Fibroblast of lung (primary cell): ENCODE results near the gene FYN. TPM values are rescaled to one million over a fixed set of nuclear protein-coding genes. Genes with fewer than 3 reads are reported as not detected.

ENCODE experiments used
- DNase-seq, 2 donors: peaks; one replicate each; pipeline versions ENCODE4 v3.0.0 to v3.0.0-alpha.2; 2010; ENCODE audit warnings: low read depth in 2 of 2
- H2AFZ ChIP-seq: 2 replicates; pipeline ENCODE4 v1.5.1; 2012; ENCODE audit warnings: low read length, control low read depth, inconsistent platforms
- H3K27ac ChIP-seq: 2 replicates; pipeline ENCODE4 v1.5.1; 2011; ENCODE audit warnings: low read length, control low read depth; ENCODE audit not compliant: insufficient read depth
- H3K27me3 ChIP-seq: 2 replicates; pipeline ENCODE4 v1.5.1; 2011; ENCODE audit warnings: mild to moderate bottlenecking, low read length; ENCODE audit not compliant: control insufficient read depth, insufficient read depth
- H3K36me3 ChIP-seq: 2 replicates; pipeline ENCODE4 v1.5.1; 2011; ENCODE audit warnings: low read length; ENCODE audit not compliant: control insufficient read depth, insufficient read depth
- H3K4me1 ChIP-seq: 2 replicates; pipeline ENCODE4 v1.5.1; 2011; ENCODE audit warnings: low read length; ENCODE audit not compliant: control insufficient read depth, insufficient read depth; ENCODE audit errors: extremely low read depth
- H3K4me2 ChIP-seq: 2 replicates; pipeline ENCODE4 v1.5.1; 2011; ENCODE audit warnings: low read length, control low read depth; ENCODE audit not compliant: insufficient read depth; ENCODE audit errors: extremely low read depth
- H3K4me3 ChIP-seq, 4 experiments: fragments of 200-600 bp in 1 of 4; sonication (generic) in 1 of 4; replicated peaks in 1 of 4; 2 replicates each; pipeline ENCODE4 v1.5.1; 2011 to 2016; ENCODE audit warnings: low read length in 4 of 4, low read depth in 3 of 4, mild to moderate bottlenecking in 3 of 4, control low read depth in 2 of 4, inconsistent platforms in 1 of 4, mixed read lengths in 1 of 4; ENCODE audit not compliant: insufficient read depth in 1 of 4; ENCODE audit errors: control extremely low read depth in 1 of 4
- H3K79me2 ChIP-seq: 2 replicates; pipeline ENCODE4 v1.5.1; 2012; ENCODE audit warnings: mild to moderate bottlenecking, low read length, inconsistent platforms; ENCODE audit not compliant: control insufficient read depth, insufficient read depth
- H3K9ac ChIP-seq: 2 replicates; pipeline ENCODE4 v1.5.1; 2011; ENCODE audit warnings: mild to moderate bottlenecking, low read length, control low read depth; ENCODE audit not compliant: insufficient read depth
- H3K9me3 ChIP-seq: 2 replicates; pipeline ENCODE4 v1.5.1; 2012; ENCODE audit warnings: low read depth, low read length; ENCODE audit not compliant: control insufficient read depth, insufficient read depth
- H4K20me1 ChIP-seq: 2 replicates; pipeline ENCODE4 v1.5.1; 2011; ENCODE audit warnings: low read length; ENCODE audit not compliant: control insufficient read depth, insufficient read depth; ENCODE audit errors: extremely low read depth
- CTCF ChIP-seq, 2 donors: IDR thresholded peaks in 1 of 2; conservative IDR thresholded peaks in 1 of 2; 1 replicate in 1 of 2; 2 replicates in 1 of 2; pipeline ENCODE4 v1.5.1; 2011 to 2012; ENCODE audit warnings: low read length in 2 of 2, control low read depth in 1 of 2, inconsistent platforms in 1 of 2, low read depth in 1 of 2, mild to moderate bottlenecking in 1 of 2
- EZH2 ChIP-seq: IDR thresholded peaks from 2 replicates; pipeline ENCODE4 v1.5.1; 2012; ENCODE audit warnings: low read length, control low read depth, mild to moderate bottlenecking; ENCODE audit errors: missing control alignments
- polyA plus RNA-seq, 2 donors: library from polyadenylated mRNA; depleted of rRNA in 1 of 2; stranded (reverse) in 1 of 2; unstranded in 1 of 2; fragments of >200 nt; gene quantifications; 2 replicates each; pipeline ENCODE4 v1.2.1, GENCODE V29; 2011 to 2012; ENCODE audit warnings: missing spikeins in 1 of 2
- total RNA-seq: library from RNA; depleted of rRNA; stranded (reverse); fragments of >200 nt; gene quantifications from 2 replicates; pipeline ENCODE4 v1.2.1, GENCODE V29; 2014

Gene FYN
- total and polyA plus RNA-seq, 2 donors (not counting 1 experiment from before 2014, with no cell fraction given) = 64.7 TPM

- Histone ChIP-seq H3K4me2 (no peak overlapping the region), H3K9me3 (no peaks in the 10 kb centered on the region), H3K79me2 (no peaks in the 10 kb centered on the region), H3K27ac (no peak overlapping the region), H3K4me3 (no peak overlapping the region), H3K36me3 (no peaks in the 10 kb centered on the region), H4K20me1 (no peaks in the 10 kb centered on the region), H2AFZ (no peak overlapping the region), H3K9ac (no peak overlapping the region), H3K4me1 (peaks cover 2% of the 10 kb centered on the region), H3K27me3 (no peaks in the 10 kb centered on the region)
- peak in 1 of 2 donors; percentile 52 for DNase-seq
- no peak for TF ChIP-seq EZH2
Measured at GRCh38 chr6:111894272-111894671, 21.0 kb upstream of the FYN start.

GRCh38 chr6:111892431-111892830, 19.2 kb upstream of the FYN start:
- Histone ChIP-seq H3K4me1 (peaks cover 2% of the 10 kb centered on the region), H2AFZ (no peak overlapping the region), H3K4me2 (no peak overlapping the region), H3K9me3 (no peaks in the 10 kb centered on the region), H3K27me3 (no peaks in the 10 kb centered on the region), H3K79me2 (no peaks in the 10 kb centered on the region), H4K20me1 (no peaks in the 10 kb centered on the region), H3K9ac (no peak overlapping the region), H3K4me3 (no peak overlapping the region), H3K27ac (no peak overlapping the region), H3K36me3 (no peaks in the 10 kb centered on the region)
- TF ChIP-seq EZH2 (no peak), CTCF (conservative IDR thresholded peaks at IDR 0.05 in 1 of 2, IDR thresholded peaks at IDR 0.05 in 1 of 2; ENCODE audit: low read depth in 1 of 2, low read length in 2 of 2) (no peak)
- DNase-seq = no peak

- peak in 1 of 2 donors; percentile 33 for DNase-seq
- TF ChIP-seq EZH2 (no peak), CTCF (conservative IDR thresholded peaks at IDR 0.05 in 1 of 2, IDR thresholded peaks at IDR 0.05 in 1 of 2; ENCODE audit: low read depth in 1 of 2, low read length in 2 of 2) (no peak)
Measured at GRCh38 chr6:111890988-111891387, 17.7 kb upstream of the FYN start.

More at GRCh38 chr6:111890988-111891387, 17.7 kb upstream of the FYN start:
- Histone ChIP-seq H3K4me3 (no peak overlapping the region), H3K36me3 (no peaks in the 10 kb centered on the region), H3K27me3 (no peaks in the 10 kb centered on the region), H3K9me3 (no peaks in the 10 kb centered on the region), H3K9ac (no peak overlapping the region), H4K20me1 (no peaks in the 10 kb centered on the region), H3K4me2 (no peak overlapping the region), H3K4me1 (peaks cover 2% of the 10 kb centered on the region), H3K27ac (no peak overlapping the region), H3K79me2 (no peaks in the 10 kb centered on the region), H2AFZ (no peak overlapping the region)
